OCI-LY3 (cell line): ENCODE measurements around the gene DENND1A.

Experiments used
- H2AFZ ChIP-seq: fragments of 200-600, 300-600 bp; shearing (Covaris generic); 2 replicates; pipeline ENCODE4 v1.6.0; 2014; ENCODE audit warnings: antibody characterized with exemption, low read depth, low read length
- H3K27ac ChIP-seq: fragments of 200-600, 300-600 bp; sonication (generic); 2 replicates; pipeline ENCODE4 v1.5.1; 2014; ENCODE audit warnings: mild to moderate bottlenecking, low read length, moderate library complexity, mixed read lengths
- H3K27me3 ChIP-seq: fragments of 200-600, 300-600 bp; sonication (generic); 2 replicates; pipeline ENCODE4 v1.6.1; 2014; ENCODE audit warnings: low read depth, low read length, mixed read lengths
- H3K36me3 ChIP-seq: fragments of 200-600, 300-600 bp; sonication (generic); replicated peaks from 2 replicates; pipeline ENCODE3; 2014; ENCODE audit warnings: low read depth, low read length, mixed read lengths
- H3K4me1 ChIP-seq: fragments of 300-600, 200-600 bp; sonication (generic); 2 replicates; pipeline ENCODE4 v1.6.1; 2014; ENCODE audit warnings: low read length, mixed read lengths
- H3K4me2 ChIP-seq: fragments of 200-600, 300-600 bp; sonication (generic); 2 replicates; pipeline ENCODE4 v1.6.1; 2014; ENCODE audit warnings: low read length, mixed read lengths
- H3K4me3 ChIP-seq: fragments of 300-600, 200-600 bp; sonication (generic); 2 replicates; pipeline ENCODE4 v1.5.1; 2014; ENCODE audit warnings: antibody characterized with exemption, mild to moderate bottlenecking, low read length, moderate library complexity
- H3K79me2 ChIP-seq: fragments of 300-600, 200-600 bp; shearing (Covaris generic); 2 replicates; pipeline ENCODE4 v1.6.1; 2014; ENCODE audit warnings: mild to moderate bottlenecking, low read length, mixed read lengths
- H3K9ac ChIP-seq: fragments of 300-600, 200-600 bp; shearing (Covaris generic); 2 replicates; pipeline ENCODE4 v1.6.0; 2014; ENCODE audit warnings: mild to moderate bottlenecking, low read length, moderate library complexity
- H3K9me3 ChIP-seq: fragments of 200-600, 300-600 bp; shearing (Covaris generic); 2 replicates; pipeline ENCODE4 v1.6.1; 2014; ENCODE audit warnings: low read length, mixed read lengths; ENCODE audit not compliant: insufficient read depth
- H4K20me1 ChIP-seq: fragments of 200-600, 300-600 bp; sonication (generic); 2 replicates; pipeline ENCODE4 v1.6.1; 2016; ENCODE audit warnings: low read length, mixed read lengths; ENCODE audit not compliant: insufficient read depth
- EZH2phosphoT487 ChIP-seq: fragments of 200-600 bp; shearing (Covaris generic); IDR thresholded peaks from 2 replicates; pipeline ENCODE4 v1.6.1; 2018; ENCODE audit warnings: antibody characterized with exemption, mixed run types, low read depth
- TF ChIP-seq, protein P1 (sequence below): fragments of 200-600, 300-600 bp; sonication (generic); IDR thresholded peaks from 2 replicates; pipeline ENCODE4 v1.5.1; 2014; ENCODE audit warnings: antibody characterized with exemption, low read length, low read depth

Gene DENND1A

DNA sequence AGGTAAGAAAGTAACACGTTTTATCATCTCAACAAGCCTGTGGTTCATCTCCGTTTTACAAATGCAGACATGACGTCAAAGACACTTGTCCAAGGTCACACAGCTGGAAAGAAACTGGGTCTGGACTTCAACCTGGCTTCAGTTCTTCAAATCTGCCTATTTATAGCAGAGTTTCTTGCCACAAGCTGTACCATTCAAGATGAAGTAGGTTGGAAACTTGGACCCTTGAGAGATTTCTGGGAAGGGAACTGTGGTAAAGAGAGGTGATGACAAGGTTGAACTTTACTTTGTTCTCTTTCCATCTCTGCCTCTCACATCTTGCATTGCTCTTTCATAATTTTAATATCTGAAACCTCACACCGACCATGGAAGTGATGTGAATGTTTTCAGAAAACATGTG lies 29.9 kb upstream of the DENND1A start:
- Histone ChIP-seq H3K4me1 (peaks cover 6% of the 10 kb centered on the region; the same call in 1 of the 2 replicates), H3K4me2 (no peak overlapping the region), H3K27me3 (peaks cover 45% of the 10 kb centered on the region), H3K36me3 (no peaks in the 10 kb centered on the region), H3K9ac (no peak overlapping the region), H3K27ac (no peak overlapping the region), H3K79me2 (no peaks in the 10 kb centered on the region), H2AFZ (no peak overlapping the region), H3K4me3 (no peak overlapping the region), H3K9me3 (0 out of 2 replicates have a peak, but pooled peaks cover 4% of the 10 kb centered on the region), H4K20me1 (no peaks in the 10 kb centered on the region)
- TF ChIP-seq, protein P1, sequence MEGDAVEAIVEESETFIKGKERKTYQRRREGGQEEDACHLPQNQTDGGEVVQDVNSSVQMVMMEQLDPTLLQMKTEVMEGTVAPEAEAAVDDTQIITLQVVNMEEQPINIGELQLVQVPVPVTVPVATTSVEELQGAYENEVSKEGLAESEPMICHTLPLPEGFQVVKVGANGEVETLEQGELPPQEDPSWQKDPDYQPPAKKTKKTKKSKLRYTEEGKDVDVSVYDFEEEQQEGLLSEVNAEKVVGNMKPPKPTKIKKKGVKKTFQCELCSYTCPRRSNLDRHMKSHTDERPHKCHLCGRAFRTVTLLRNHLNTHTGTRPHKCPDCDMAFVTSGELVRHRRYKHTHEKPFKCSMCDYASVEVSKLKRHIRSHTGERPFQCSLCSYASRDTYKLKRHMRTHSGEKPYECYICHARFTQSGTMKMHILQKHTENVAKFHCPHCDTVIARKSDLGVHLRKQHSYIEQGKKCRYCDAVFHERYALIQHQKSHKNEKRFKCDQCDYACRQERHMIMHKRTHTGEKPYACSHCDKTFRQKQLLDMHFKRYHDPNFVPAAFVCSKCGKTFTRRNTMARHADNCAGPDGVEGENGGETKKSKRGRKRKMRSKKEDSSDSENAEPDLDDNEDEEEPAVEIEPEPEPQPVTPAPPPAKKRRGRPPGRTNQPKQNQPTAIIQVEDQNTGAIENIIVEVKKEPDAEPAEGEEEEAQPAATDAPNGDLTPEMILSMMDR = no peak
- no peak for TF ChIP-seq EZH2phosphoT487

DNA sequence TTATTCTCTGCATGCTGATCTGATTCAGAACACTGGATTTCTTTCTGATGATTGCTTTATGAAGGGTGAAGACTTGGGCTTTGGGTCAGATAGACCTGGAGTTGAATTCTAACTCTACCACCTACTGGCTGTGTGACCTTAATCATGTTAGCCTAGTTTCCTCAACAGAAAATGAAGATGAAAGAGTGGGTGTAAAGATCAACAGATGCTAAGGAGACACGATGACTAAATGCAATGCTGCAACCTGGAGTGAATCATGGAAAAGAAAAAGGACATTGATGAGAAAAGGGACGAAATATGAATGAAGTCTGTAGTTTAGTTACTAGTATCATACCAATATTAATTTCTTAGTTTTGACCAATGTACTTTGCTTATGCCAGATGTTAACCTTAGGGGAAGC lies 27.8 kb upstream of the DENND1A start:
- no peak overlapping the region for H3K9ac ChIP-seq
- peaks cover 44% of the 10 kb centered on the region for H3K27me3 ChIP-seq
- no peak overlapping the region for H3K27ac ChIP-seq
- no peaks in the 10 kb centered on the region for H3K79me2 ChIP-seq
- H3K36me3 ChIP-seq = no peaks in the 10 kb centered on the region
- peaks cover 17% of the 10 kb centered on the region for H3K4me1 ChIP-seq
- H3K9me3 ChIP-seq = 0 out of 2 replicates have a peak, but pooled peaks cover 4% of the 10 kb centered on the region
- no peaks in the 10 kb centered on the region for H4K20me1 ChIP-seq
- no peak overlapping the region for H2AFZ ChIP-seq
- TF ChIP-seq EZH2phosphoT487 = no peak
- TF ChIP-seq, protein P1 = no peak
- no peak overlapping the region for H3K4me2 ChIP-seq
- no peak overlapping the region for H3K4me3 ChIP-seq

DNA sequence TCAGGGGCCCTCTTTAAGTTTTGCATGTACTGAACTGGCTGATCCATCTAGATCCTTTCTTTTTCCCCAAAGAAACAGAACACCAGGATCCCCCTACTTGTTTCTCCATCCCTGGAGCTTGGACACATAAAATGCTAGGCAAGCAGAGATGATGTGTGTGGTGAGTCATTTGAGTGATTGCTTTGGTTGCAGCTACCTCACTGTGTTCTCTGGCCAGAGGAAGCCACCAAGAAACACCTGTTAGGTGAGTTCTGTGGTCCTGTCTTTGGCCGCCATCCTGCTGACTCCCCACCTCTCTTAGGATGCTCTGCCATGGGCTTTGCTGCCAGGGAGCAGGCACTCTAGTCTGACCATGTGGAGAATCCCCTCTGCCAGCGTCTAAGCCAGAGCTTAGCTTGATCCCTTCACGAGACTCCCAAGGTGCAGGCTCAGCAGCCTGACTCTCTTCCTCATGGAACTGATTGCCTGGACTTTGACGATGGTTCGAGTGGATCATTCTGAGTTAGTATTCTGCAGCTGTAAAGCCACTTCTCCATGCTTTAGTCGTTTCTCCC lies 27.3 kb upstream of the DENND1A start:
- no peaks in the 10 kb centered on the region for H4K20me1 ChIP-seq
- no peak overlapping the region for H3K9ac ChIP-seq
- 0 out of 2 replicates have a peak, but pooled peaks cover 4% of the 10 kb centered on the region for H3K9me3 ChIP-seq
- no peak overlapping the region for H3K27ac ChIP-seq
- peaks cover 17% of the 10 kb centered on the region for H3K4me1 ChIP-seq
- H3K4me3 ChIP-seq = no peak overlapping the region
- no peaks in the 10 kb centered on the region for H3K79me2 ChIP-seq
- H2AFZ ChIP-seq = no peak overlapping the region
- no peak overlapping the region for H3K4me2 ChIP-seq
- H3K27me3 ChIP-seq = peaks cover 44% of the 10 kb centered on the region
- no peaks in the 10 kb centered on the region for H3K36me3 ChIP-seq
- TF ChIP-seq, protein P1 = no peak
- no peak for TF ChIP-seq EZH2phosphoT487

DNA sequence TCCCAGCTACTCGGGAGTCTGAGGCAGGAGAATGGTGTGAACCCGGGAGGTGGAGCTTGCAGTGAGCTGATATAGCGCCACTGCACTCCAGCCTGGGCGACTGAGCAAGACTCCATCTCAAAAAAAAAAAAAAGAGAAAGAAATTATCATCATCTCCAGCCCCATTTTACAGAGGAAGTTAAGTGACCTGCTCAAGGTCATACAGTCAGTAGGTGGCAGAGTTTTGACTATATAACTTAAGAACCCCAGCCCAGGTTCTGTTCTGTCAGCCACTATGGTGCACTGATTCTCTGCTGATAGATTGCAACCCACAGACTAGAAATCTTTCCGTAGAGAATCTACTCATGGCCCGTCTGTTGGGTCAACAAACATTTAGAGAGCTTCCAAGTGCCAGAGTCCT lies 25.7 kb upstream of the DENND1A start:
- no peak overlapping the region for H2AFZ ChIP-seq
- H3K79me2 ChIP-seq = no peaks in the 10 kb centered on the region
- no peak overlapping the region for H3K4me2 ChIP-seq
- peaks cover 44% of the 10 kb centered on the region for H3K27me3 ChIP-seq
- H4K20me1 ChIP-seq = no peaks in the 10 kb centered on the region
- H3K27ac ChIP-seq = no peak overlapping the region
- peaks cover 17% of the 10 kb centered on the region for H3K4me1 ChIP-seq
- TF ChIP-seq EZH2phosphoT487 = no peak
- TF ChIP-seq, protein P1 = peak; percentile 38
- no peaks in the 10 kb centered on the region for H3K36me3 ChIP-seq
- no peak overlapping the region for H3K4me3 ChIP-seq
- H3K9me3 ChIP-seq = 0 out of 2 replicates have a peak, but pooled peaks cover 4% of the 10 kb centered on the region
- H3K9ac ChIP-seq = no peak overlapping the region
